Measurements from ENCODE around the gene LIN7A. TPM values are rescaled to one million over a fixed set of nuclear protein-coding genes. Genes with fewer than 3 reads are reported as not detected.

LIN7A gene
- total RNA-seq, 4 donors from 2014 or later, result 5.0 to 28.2 (median 20.7) TPM

DNA sequence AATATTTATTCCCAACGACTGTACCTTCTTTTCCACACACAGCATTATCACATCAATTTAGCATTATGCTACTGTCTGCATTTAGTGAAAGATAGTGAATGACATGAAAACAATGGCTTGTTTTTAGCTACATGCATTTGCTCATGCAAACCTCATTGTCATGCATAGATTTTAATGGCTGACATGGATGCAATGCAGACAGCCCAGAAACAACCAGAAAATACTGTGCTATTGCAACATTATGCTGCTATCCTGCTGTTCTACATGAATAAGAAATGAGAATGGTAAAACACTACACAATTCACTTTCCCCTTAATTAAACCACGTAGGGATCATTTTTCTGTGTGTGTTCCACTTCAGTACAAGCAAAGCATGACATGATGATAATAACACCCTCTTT is 90.8 kb downstream of the LIN7A start:
- no peaks in the 10 kb centered on the region for H3K9me3 ChIP-seq
- TF ChIP-seq POLR2A (IDR thresholded peaks at IDR 0.05), result no peak
- TF ChIP-seq, protein P1, sequence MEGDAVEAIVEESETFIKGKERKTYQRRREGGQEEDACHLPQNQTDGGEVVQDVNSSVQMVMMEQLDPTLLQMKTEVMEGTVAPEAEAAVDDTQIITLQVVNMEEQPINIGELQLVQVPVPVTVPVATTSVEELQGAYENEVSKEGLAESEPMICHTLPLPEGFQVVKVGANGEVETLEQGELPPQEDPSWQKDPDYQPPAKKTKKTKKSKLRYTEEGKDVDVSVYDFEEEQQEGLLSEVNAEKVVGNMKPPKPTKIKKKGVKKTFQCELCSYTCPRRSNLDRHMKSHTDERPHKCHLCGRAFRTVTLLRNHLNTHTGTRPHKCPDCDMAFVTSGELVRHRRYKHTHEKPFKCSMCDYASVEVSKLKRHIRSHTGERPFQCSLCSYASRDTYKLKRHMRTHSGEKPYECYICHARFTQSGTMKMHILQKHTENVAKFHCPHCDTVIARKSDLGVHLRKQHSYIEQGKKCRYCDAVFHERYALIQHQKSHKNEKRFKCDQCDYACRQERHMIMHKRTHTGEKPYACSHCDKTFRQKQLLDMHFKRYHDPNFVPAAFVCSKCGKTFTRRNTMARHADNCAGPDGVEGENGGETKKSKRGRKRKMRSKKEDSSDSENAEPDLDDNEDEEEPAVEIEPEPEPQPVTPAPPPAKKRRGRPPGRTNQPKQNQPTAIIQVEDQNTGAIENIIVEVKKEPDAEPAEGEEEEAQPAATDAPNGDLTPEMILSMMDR (IDR thresholded peaks at IDR 0.05), result no peak
- no peak overlapping the region for H3K4me3 ChIP-seq
- H3K36me3 ChIP-seq, result no peaks in the 10 kb centered on the region
- no peak overlapping the region for H3K27ac ChIP-seq
- H3K4me1 ChIP-seq, result no peaks in the 10 kb centered on the region
- H3K27me3 ChIP-seq, result no peaks in the 10 kb centered on the region
- DNase-seq, result no peak

GRCh38 chr12:80845639-80846038 is 92.1 kb downstream of the LIN7A start:
- no peaks in the 10 kb centered on the region for H3K9me3 ChIP-seq
- no peak overlapping the region for H3K27ac ChIP-seq
- TF ChIP-seq, protein P1 (IDR thresholded peaks at IDR 0.05), result no peak
- TF ChIP-seq POLR2A (IDR thresholded peaks at IDR 0.05), result no peak
- H3K36me3 ChIP-seq, result no peaks in the 10 kb centered on the region
- H3K4me3 ChIP-seq, result no peak overlapping the region
- H3K27me3 ChIP-seq, result no peaks in the 10 kb centered on the region
- H3K4me1 ChIP-seq, result no peaks in the 10 kb centered on the region
- DNase-seq, result no peak

GRCh38 chr12:80843969-80844368 is 93.8 kb downstream of the LIN7A start:
- H3K4me3 ChIP-seq, result no peak overlapping the region
- H3K9me3 ChIP-seq, result no peaks in the 10 kb centered on the region
- no peak for DNase-seq
- H3K27ac ChIP-seq, result no peak overlapping the region
- no peaks in the 10 kb centered on the region for H3K27me3 ChIP-seq
- H3K36me3 ChIP-seq, result no peaks in the 10 kb centered on the region
- TF ChIP-seq, protein P1 (IDR thresholded peaks at IDR 0.05), result no peak
- TF ChIP-seq POLR2A (IDR thresholded peaks at IDR 0.05), result no peak
- H3K4me1 ChIP-seq, result no peaks in the 10 kb centered on the region

- H3K4me1 ChIP-seq, result no peaks in the 10 kb centered on the region
- H3K9me3 ChIP-seq, result no peaks in the 10 kb centered on the region
- no peak overlapping the region for H3K4me3 ChIP-seq
- no peak overlapping the region for H3K27ac ChIP-seq
- no peaks in the 10 kb centered on the region for H3K36me3 ChIP-seq
- TF ChIP-seq, protein P1 (IDR thresholded peaks at IDR 0.05), result no peak
- no peak for TF ChIP-seq POLR2A (IDR thresholded peaks at IDR 0.05)
- DNase-seq, result no peak
- no peaks in the 10 kb centered on the region for H3K27me3 ChIP-seq
These were observed 99.0 kb downstream of the LIN7A start for GRCh38 chr12:80838708-80839107.

- no peak overlapping the region for H3K27ac ChIP-seq
- TF ChIP-seq, protein P1 (IDR thresholded peaks at IDR 0.05), result no peak
- TF ChIP-seq POLR2A (IDR thresholded peaks at IDR 0.05), result no peak
- no peaks in the 10 kb centered on the region for H3K36me3 ChIP-seq
- H3K27me3 ChIP-seq, result no peaks in the 10 kb centered on the region
- H3K4me1 ChIP-seq, result no peaks in the 10 kb centered on the region
- H3K9me3 ChIP-seq, result no peaks in the 10 kb centered on the region
- H3K4me3 ChIP-seq, result no peak overlapping the region
- no peak for DNase-seq
These were observed 99.6 kb downstream of the LIN7A start for GRCh38 chr12:80838024-80838658.
